ENCODE results near the gene DEFB125.

The DEFB125 gene

GRCh38 chr20:145877-146276 lies 58.4 kb downstream of the DEFB125 start:
- no peak for DNase-seq (ENCODE audit: low read depth in 2 of 3, low spot score in 2 of 3)

All from activated CD8-positive, alpha-beta memory T cell treated with anti-CD3 and anti-CD28 coated beads for 48 hours (primary cell).